HG03457 (cell line): ENCODE measurements around the gene FMN1.

Experiments used
- ATAC-seq: cut with Tn5 transposase; IDR thresholded peaks from one replicate; pipeline ENCODE4 v1.9.1; 2021; ENCODE audit warnings: moderate number of reproducible peaks; ENCODE audit not compliant: unreplicated experiment

Gene FMN1, protein sequence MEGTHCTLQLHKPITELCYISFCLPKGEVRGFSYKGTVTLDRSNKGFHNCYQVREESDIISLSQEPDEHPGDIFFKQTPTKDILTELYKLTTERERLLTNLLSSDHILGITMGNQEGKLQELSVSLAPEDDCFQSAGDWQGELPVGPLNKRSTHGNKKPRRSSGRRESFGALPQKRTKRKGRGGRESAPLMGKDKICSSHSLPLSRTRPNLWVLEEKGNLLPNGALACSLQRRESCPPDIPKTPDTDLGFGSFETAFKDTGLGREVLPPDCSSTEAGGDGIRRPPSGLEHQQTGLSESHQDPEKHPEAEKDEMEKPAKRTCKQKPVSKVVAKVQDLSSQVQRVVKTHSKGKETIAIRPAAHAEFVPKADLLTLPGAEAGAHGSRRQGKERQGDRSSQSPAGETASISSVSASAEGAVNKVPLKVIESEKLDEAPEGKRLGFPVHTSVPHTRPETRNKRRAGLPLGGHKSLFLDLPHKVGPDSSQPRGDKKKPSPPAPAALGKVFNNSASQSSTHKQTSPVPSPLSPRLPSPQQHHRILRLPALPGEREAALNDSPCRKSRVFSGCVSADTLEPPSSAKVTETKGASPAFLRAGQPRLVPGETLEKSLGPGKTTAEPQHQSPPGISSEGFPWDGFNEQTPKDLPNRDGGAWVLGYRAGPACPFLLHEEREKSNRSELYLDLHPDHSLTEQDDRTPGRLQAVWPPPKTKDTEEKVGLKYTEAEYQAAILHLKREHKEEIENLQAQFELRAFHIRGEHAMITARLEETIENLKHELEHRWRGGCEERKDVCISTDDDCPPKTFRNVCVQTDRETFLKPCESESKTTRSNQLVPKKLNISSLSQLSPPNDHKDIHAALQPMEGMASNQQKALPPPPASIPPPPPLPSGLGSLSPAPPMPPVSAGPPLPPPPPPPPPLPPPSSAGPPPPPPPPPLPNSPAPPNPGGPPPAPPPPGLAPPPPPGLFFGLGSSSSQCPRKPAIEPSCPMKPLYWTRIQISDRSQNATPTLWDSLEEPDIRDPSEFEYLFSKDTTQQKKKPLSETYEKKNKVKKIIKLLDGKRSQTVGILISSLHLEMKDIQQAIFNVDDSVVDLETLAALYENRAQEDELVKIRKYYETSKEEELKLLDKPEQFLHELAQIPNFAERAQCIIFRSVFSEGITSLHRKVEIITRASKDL (N-terminal part only)

DNA sequence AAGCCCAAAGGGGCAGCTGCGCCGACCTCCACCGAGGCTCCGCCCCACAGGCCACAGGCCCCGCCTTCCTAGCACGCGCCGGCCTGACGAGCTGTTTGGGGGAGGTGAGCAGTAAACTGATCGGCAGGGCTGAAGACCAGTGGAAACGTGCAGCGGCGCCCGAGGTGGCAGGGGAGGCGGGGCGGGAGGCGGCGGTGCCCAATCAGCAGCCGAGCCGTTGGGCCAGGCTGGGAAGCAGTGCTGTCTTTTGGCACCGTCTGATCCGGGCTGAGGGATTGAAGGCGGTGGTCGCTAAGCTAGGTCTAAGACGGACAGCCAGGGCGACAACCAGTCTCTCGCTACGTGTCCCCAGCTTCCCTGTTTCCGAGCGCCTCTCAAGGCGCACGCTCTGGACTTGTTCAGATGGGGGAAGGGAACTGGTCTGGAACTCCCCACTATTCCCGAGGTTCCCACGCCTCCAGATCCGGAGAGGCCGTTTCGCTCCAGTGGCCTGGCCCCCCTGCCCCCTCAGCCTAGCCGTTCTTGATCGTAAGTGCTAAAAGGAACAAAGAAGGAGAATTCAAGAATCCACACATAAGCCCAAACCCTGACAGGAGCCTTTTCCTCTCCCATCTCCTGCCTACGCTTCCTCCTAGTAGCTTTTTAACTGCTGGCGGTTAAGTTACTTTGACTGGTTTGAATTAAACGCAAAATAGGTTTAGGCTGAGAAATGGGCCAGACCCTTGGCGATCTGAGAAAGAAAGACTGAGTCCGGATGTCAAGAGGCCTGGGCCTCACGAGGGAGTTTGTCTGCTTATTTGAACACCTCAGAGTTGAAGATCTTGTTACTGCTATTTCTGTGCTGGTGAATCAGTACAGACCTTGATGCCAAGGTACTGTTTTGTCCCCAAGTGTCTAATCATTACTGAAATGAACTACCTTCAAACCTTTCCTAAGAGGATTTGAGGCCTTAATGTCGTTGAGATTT lies at the start of gene FMN1:
Gene FMN1, minus strand, starts transcription at position 11 of the 967 bp plus-strand sequence. CDS start 39,800 bp downstream, outside the sequence.
- no peak for ATAC-seq

DNA sequence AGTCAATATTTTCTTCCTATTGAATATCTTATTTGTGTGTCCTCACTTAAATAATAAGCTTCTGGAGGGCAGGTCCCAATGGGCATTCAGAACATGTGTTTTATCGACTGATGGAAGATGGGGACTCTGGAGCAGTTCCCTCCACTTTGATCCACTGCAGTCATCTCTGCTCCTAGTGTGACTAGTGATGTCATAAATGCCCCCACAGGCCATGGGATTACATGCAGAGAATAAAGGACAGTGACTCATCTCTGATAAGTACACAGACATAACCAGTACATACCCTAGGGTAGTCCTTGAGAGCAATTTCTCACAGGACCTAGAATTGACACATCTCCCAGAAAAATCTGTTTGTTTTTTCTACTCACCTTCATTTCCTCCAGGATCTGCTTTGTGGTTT lies 49.4 kb upstream of the FMN1 start:
- ATAC-seq, result no peak

DNA sequence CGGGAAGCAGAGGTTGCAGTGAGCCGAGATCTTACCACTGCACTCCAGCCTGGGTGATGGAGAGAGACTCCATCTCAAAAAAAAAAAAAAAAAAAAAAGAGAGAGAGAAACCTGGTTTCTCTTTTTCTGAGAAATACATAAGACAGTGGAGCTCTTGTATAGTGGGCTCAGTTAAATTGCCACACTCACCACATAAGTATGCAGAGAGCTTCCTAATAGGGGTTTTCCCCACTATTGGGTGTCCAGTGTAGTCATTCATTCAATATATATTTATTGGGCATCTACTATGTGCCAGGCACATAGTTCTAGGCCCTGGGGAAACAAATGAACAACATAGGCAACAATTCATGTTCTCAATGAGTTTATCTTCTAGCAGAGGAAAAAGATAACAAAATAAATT lies 48.9 kb upstream of the FMN1 start:
- no peak for ATAC-seq

DNA sequence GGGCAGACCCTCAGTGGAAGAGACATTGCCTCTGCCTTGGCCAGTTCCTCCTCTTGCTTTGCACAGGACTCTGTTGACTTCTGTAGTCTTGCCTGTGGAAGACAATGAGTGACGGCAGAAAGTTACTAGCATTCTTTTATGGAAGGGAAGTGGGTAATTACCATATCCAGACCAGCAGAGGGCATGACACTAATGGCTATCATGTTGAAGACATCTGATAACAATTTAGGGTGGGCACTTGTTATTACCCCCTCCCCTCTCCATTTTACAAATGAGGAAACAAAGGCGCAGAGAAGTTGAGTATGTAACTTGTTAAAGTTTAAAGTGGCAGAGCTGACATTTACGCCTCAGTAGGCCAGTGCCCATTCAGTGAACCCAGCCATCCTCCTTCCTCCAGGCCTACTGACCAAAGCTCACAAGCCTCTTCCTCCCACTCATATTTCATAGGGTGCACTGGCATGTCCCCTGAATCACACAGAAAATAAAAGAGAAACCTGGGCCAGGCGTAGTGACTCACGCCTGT lies 48.2 kb upstream of the FMN1 start:
- no peak for ATAC-seq

DNA sequence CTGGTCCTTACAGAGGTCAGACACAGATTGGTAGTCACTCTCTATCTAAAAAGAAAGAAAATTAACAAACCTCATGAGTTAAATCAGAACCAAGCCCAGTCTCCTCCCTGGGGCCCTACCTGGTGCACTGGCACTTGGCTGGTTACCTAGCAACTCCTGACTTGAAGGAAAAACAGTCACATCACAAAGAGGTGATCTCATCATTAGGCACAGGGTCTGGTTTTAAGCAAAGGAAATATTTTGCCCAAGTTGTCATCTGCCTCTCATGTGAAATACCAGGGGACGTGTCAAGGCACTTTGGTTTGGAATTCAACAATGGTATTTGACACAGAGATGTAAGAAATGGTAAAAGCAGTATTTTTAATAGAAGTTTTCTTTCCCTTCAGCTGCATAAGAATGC lies 47.7 kb upstream of the FMN1 start:
- ATAC-seq, result no peak

DNA sequence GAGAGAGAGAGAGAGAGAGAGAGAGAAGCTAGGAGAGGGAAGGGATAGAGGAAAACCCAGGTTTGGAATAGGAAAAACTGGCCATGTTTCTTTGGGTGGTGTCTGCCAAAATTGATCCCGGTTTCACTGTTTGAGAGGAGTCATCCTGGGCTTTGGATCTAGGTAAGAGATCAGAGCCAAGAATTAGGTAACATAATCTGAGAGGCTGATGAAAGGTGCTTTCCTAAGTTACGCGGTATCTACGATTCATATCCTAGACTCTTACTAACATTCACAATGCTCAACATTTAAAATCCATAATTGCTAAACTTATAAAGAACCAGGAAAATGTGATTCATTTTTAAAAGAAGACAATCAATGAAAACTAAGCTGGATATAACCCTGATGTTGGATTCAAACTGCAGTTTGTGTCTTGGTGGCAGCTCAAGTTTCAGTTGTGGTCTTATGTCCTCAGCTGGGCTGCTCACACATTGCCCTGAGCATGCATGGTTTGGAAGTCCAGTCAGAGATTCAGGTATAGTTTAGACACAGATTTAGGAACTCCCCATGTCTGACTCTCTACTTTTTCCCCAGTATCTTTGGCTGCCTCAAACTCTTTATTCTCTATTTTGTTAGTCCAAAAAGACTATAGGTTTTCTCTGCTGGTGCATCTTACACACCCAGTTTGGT lies 42.5 kb upstream of the FMN1 start:
- ATAC-seq, result no peak

DNA sequence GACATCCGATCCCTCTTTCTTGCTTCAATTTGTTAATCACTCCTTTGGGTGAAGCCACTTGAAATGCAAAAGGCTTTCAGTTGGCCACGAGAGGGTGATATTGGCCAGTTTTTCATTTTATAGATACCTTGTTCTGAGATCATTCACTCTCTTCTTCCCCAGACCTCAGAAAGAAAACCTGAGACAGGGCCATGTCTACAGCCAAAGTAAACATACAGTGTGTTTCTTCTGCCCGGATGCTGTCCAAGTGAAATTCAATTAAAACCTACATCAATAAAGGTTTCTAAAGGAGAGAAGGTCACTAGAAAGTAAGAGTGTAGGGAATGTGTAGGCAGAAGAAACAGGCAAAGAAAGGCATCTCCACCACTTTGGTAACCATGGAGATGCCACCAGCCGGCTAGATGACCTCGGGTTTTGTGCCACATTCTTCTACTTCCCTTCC lies 39.5 kb upstream of the FMN1 start:
- ATAC-seq, result no peak

DNA sequence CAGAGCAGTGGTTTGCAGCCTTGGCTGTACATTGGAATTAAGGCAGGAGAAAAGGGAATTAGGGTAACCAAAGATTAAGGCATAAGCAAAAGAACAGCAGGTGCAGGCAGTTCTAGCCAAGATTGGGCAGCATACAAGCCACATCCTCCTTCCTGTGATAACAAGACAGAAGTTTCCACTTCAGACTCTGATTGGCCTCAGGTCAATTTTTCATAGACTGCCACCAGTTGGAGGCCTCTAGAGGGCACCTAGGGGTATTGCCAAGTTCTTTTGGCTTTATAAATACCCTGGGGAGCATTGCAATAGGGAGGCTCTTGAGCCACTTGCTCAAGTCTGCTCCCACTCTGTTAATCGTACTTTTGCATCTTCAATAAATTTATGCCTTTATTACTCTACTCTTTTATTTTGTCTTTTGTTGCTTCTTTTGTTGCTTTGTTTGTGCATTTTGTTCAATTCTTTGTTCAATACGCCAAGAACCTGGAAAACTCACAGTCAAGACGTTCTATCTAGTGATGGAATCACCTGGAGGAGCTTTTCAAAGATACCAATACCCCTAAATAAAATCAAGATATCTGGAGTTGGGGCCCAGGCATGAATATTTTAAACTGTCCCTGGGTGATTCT lies 32.2 kb upstream of the FMN1 start:
- peak; percentile 82 for ATAC-seq

DNA sequence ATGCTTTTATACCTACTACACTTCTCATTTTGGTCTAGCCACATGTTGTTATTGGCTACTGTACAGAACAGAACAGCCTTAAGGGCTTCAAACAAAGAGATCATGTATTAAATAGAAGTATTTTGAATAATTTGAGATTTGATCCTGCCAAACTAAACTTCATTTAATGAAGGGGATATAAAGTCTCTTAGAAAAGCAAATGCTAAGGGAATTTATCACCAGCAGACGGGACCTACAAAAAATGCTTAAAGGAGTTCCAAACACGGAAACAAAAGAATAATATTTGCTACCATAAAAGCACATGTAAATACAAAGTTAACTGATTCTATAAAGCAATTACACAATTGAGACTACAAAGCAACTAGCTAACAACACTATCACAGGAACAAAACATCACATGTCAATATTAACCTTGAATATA lies 23.6 kb upstream of the FMN1 start:
- ATAC-seq, result no peak

DNA sequence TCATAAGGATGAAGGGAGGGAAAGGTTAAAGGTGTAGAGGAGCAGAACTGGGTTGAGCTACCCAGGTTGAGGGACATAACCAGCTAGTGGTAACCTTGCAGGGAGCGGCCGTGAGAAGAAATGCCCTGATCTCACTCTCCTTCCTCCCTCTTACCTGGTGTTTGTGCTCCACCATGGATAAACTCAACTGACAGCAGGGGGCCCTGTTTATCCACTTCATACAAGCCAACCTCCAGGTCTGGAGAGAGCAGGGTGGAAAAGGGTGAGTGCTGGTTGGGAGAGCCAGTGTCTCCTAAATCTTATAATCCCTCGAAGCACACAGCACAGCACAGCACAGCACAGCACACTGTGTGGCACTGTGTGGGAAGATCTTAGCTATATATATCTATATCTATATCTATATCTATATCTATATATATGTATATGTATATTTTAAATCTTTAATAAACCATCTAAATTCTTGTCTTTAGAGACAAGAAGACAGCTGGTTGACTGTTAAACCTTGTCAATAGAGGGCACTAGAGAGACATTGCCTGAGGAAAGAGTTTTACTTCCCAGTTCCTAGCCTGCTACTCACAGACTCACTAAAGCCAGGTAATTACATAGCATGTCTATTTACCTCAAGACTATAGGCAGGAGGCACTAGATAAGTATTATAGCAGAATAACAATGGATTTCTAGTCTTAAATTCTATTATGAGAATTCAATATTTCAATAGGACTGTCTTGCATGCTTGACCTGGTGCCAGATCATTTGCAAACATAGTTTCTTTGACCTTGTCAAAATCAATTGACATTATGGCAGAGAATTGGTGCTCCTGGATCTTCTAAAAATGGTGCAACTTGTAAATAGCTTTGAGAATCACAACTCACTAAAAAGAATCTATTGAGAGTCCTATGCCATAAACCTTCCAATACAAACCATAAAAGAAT lies 21.7 kb upstream of the FMN1 start:
- no peak for ATAC-seq

DNA sequence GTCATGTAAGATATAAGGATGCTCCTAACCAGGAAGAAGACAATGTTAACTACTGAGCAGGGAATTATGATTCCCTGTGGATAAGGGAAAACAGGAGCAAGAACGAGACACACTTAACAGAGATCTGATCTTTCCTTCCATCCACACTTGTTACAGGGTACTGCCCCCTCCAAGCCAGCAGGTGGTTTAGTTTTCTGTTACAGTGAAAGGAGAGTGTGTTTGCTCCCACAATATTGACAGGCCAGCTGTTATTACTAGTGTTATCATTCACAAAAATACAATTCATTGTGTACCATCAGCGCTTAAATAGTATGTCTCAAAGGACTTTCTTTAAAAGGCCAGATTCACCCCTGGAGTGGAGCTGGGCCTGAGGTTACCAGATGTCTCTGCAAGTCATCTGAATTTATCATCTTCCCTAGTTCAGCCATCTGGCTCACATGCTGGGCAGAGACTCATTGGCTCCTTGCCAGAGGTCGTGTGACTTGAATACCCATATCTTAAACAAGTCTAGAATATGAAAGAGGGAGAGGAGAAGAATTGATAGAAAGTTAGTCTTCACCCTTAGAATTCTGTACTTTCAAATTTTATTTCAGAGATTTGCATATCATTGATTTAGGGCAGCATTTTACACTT lies 16.8 kb upstream of the FMN1 start:
- ATAC-seq, result no peak

DNA sequence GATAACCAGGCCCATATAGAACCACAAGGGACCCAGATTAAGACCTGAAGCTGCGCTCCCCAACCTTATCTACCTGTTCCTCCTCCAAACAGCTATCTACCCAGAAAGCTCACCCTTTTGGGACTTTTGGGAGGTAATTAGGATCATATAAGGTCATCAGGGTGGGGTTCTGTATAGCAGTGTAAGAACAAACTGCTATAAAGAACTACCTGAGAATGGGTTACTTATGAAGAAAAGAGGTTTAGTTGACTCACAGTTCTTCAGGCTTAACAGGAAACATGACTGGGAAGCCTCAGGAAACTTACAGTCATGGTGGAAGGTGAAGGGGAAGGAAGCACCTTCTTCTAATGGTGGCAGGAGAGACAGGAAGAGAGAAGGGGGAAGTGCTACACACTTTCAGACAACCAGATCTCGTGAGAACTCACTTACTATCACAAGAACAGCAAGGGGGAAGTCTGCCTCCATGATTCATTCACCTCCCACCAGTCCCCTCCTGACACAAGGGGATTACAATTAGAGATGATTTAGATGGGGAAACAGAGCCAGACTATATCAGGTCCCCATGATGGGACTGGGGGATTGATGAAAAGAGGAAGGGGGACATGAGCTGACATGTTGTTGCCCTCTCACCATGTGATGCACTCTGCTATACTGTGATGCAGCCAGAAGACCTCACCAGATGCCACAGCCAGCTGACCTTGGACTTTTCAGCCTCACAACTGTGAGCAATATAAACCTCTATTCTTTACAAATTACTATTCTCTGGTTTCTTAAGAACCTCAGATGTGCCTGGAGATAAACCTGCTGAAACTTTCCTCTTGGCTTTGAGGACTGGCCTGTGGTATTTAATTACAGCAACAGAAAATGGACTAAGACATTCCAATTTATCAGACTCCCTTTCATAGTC lies 15.3 kb upstream of the FMN1 start:
- ATAC-seq, result no peak

DNA sequence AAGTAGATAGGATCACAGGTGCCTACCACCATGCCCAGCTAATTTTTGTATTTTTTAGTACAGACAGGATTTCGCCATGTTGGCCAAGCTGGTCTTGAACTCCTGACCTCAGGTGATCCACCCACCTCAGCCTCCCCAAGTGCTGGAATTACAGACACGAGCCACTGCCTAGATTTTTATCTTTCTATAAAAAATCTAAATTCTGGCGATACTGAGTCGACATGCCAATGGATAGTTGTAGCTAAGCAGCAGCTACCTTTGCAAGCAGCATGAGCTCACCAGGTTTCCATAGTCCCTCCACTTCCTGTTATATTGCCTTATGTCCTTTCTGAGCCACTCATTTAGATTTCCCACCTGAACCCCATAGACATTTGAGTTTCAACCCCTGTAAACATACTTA lies 13.1 kb upstream of the FMN1 start:
- ATAC-seq, result no peak

DNA sequence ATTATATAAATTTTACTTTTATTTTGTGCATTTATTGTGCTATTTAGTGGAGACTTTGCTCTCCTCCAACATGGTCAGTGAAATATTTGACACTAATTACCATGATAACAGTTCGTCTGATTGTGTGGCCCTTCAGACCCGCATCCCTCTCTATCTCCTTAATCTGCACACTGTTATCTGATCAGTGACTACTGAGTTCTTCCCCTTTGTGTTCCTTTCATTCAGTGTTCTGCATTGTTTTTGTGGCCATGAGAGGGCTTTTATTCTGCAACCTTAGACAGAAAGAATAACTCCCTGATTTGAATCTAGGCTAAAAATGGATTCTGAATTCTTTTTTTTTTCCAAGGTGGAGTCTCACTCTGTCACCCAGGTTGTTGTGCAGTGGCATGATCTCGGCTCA lies 11.9 kb upstream of the FMN1 start:
- ATAC-seq, result no peak

DNA sequence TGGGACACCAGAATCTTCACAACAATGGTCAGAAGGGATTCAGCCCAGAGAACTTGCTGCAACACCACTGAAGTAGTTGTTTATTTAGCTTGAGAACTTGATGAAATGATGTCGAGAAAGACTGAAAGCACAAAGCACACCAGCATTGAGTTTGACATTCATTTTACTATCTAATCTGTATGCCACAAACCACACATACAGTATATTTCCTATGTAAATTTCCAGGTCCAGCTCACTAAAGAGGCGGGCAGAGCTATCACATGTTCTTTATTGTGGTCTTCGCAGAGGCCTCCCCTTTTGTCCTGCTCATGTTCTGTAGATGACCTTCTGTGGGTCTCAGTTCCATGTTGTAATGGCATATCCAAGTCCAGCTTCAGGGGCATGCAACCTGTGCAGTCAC lies 10.4 kb upstream of the FMN1 start:
- ATAC-seq, result no peak

DNA sequence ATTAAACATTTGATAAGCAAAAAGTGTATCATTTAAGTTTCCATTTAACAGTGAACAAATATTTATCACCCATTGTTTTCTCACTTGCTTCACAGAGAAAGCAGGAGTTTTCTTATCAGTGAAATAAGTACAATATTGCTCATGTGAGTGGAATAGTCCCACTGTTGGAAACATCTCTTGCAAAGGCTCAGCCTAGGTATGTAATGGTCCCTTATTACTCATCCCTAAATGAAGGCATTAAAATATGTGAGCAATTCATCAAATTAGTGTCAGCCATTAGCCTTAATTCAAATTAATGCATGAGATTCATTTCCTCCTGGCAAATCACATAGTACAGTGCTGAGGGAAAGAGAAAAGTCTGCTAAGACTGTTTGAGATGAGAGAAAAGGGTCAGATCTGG lies 9.6 kb upstream of the FMN1 start:
- ATAC-seq, result no peak
